Activated CD8-positive, alpha-beta memory T cell treated with anti-CD3 and anti-CD28 coated beads, Interleukin-2, amount 50 U/mL, for 24 hours (primary cell): Measurements from ENCODE around the gene COG5.

Source experiments
- DNase-seq: peaks from one replicate; pipeline ENCODE4 v3.0.0-alpha.2; 2020; ENCODE audit errors: extremely low read depth

COG5 gene

GRCh38 chr7:107394831-107395230, 168.9 kb downstream of the COG5 start:
- DNase-seq: no peak

- no peak for DNase-seq
These were observed 169.4 kb downstream of the COG5 start for GRCh38 chr7:107394276-107394675.

GRCh38 chr7:107392830-107393229, 170.9 kb downstream of the COG5 start:
- DNase-seq: no peak

- DNase-seq: no peak
These were observed 172.8 kb downstream of the COG5 start for GRCh38 chr7:107390916-107391315.

- no peak for DNase-seq
These were observed 175.1 kb downstream of the COG5 start for GRCh38 chr7:107388604-107389003.

- DNase-seq: no peak
These were observed 176.0 kb downstream of the COG5 start for GRCh38 chr7:107387573-107388219.

GRCh38 chr7:107387128-107387527, 176.6 kb downstream of the COG5 start:
- DNase-seq: no peak

- no peak for DNase-seq
These were observed 177.1 kb downstream of the COG5 start for GRCh38 chr7:107386548-107387102.

DNA sequence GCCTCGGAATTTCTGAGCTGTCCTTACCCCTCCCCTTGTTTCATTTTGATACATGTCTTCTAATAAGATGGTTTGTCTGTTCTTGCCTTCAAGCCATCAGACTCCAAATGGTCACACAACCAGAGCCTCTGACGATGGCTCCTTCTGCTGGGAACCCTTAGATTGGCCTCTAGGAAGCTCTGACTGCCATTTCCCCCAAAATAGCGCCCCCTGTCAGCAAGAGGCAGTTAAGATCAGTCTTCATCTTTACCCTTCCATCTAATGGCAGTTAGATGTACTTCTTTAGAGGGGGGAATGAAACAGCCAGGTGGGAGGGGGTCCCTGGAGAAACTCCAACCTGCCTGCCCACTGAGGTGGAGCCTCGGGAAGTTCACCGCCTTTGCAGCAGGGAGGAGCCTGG, 179.7 kb downstream of the COG5 start:
- no peak for DNase-seq

DNA sequence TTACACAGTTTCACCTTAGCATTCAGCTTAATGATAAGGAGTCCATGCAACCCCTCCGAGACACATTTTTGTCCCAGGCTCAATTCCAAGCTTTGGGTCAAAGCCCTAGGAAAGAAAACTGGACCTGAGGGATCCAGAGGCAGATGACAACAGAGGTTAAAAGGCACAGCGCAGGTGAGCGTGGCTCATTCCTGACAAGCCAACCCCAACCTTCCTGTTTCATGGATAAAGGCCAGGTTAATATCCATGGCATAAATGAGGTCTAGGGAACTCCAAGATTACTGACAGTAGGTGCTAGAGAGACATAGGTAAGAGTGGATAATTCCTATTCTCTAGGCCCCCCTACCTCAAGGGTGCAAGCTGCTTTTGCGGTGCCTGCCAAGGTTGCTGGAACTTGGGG, 180.5 kb downstream of the COG5 start:
- DNase-seq: no peak

DNA sequence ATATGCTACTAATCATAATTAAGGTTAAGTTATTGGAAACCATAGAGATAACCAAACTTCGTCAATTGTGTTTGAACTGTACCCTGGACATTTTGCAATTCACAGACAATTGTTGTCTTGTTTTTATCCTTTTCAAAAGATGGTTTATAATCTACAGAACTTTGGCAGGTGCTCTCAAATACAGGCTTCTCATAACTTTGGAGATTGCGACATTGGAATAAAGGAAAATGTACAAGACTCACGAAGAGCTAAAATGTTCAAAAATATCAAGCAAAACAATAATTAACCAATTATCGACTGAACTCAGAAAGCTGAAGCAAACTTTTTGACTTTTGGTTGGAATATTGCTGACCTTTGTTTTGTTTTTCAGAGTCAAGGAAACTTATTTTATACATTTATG, 182.3 kb downstream of the COG5 start:
- no peak for DNase-seq

- no peak for DNase-seq
These were observed 190.4 kb downstream of the COG5 start for GRCh38 chr7:107373354-107373753.

- DNase-seq: no peak
These were observed 191.4 kb downstream of the COG5 start for GRCh38 chr7:107372298-107372697.

- DNase-seq: no peak
These were observed 192.9 kb downstream of the COG5 start for GRCh38 chr7:107370816-107371215.

- no peak for DNase-seq
These were observed 198.9 kb downstream of the COG5 start for GRCh38 chr7:107364787-107365186.

- DNase-seq: no peak
These were observed 204.0 kb downstream of the COG5 start for GRCh38 chr7:107359520-107360316.

GRCh38 chr7:107355616-107356015, 208.1 kb downstream of the COG5 start:
- no peak for DNase-seq

GRCh38 chr7:107354640-107355039, 209.1 kb downstream of the COG5 start:
- no peak for DNase-seq

GRCh38 chr7:107353701-107354100, 210.0 kb downstream of the COG5 start:
- no peak for DNase-seq

GRCh38 chr7:107345898-107346297, 217.8 kb downstream of the COG5 start:
- DNase-seq: no peak

- DNase-seq: no peak
These were observed 218.9 kb downstream of the COG5 start for GRCh38 chr7:107344799-107345198.

DNA sequence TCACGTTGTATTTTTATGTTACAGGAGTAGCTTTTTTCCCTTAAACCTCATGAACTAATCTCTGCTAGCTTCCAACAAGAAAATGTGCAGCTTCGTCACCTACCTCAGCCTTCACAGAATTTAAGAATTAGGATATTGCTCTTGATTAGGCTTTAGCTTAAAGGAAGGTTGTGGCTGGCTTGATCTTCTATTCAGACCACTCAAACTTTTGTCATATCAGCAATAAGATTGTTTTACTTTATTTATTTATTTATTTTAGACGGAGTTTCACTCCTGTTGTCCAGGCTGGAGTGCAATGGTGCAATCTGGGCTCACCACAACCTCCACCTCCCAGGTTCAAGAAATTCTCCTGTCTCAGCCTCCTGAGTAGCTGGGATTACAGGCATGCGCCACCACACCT, 219.4 kb downstream of the COG5 start:
- DNase-seq: no peak

DNA sequence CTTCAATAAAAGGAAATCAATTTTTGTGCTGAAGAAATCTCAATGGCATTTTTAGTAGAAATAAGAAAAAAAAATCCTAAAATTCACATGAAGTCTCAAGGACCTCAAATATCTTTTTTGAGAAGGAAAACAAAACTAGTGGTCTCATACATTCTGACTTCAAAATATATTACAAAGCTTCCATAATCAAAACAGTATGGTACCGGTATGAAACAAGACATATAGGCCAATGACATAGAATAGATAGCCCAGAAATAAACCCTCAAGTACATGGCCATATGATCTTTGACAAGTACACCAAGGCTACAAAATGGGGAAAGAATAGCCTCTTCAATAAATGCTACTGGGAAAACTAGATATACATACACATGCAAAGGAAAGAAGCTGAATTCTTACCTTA, 225.6 kb downstream of the COG5 start:
- DNase-seq: no peak
